OCI-LY1 (cell line): Measurements from ENCODE around the gene PAM16.

ENCODE experiments used
- EZH2 ChIP-seq: fragments of 200-600 bp; sonication (generic), shearing (Covaris generic); IDR thresholded peaks from 2 replicates; pipeline ENCODE4 v1.8.0; 2017; ENCODE audit warnings: borderline replicate concordance, mixed run types, mild to moderate bottlenecking, antibody characterized with exemption, low read length, moderate library complexity, mixed read lengths
- TF ChIP-seq, protein P1 (sequence below): fragments of 200-600 bp; sonication (generic), shearing (Covaris generic); IDR thresholded peaks from 2 replicates; pipeline ENCODE4 v1.5.1; 2017; ENCODE audit warnings: mild to moderate bottlenecking, antibody characterized with exemption, low read length, moderate library complexity, mixed read lengths

DNA sequence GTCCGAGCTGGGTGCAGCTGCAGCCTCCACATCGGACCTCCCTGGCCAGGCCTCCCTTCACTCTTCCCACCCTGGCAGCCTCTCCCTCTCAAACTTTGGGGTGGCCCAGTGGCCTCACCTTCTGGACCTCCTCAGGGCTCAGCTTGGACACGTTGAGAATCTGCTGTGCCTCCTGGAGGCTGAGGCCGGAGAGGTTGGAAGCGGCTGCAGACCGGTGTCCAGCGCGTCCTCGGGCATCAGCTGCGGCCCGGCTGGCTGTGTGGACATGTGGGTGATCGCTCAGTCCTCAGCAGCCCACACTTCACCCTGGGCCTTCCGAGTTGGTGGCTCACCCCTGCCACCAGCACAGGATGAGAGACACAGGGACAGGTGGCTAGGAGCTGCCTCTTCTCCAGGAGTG is 9.9 kb downstream of the PAM16 start:
- TF ChIP-seq, protein P1, sequence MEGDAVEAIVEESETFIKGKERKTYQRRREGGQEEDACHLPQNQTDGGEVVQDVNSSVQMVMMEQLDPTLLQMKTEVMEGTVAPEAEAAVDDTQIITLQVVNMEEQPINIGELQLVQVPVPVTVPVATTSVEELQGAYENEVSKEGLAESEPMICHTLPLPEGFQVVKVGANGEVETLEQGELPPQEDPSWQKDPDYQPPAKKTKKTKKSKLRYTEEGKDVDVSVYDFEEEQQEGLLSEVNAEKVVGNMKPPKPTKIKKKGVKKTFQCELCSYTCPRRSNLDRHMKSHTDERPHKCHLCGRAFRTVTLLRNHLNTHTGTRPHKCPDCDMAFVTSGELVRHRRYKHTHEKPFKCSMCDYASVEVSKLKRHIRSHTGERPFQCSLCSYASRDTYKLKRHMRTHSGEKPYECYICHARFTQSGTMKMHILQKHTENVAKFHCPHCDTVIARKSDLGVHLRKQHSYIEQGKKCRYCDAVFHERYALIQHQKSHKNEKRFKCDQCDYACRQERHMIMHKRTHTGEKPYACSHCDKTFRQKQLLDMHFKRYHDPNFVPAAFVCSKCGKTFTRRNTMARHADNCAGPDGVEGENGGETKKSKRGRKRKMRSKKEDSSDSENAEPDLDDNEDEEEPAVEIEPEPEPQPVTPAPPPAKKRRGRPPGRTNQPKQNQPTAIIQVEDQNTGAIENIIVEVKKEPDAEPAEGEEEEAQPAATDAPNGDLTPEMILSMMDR = no peak
- no peak for TF ChIP-seq EZH2
